GM10847 (cell line): ENCODE results near the gene WNT7A.

ENCODE experiments used
- POLR2A ChIP-seq: IDR thresholded peaks from 2 replicates; pipeline ENCODE4 v1.6.1; 2011; ENCODE audit not compliant: insufficient read length; ENCODE audit errors: extremely low read depth

The WNT7A gene

DNA sequence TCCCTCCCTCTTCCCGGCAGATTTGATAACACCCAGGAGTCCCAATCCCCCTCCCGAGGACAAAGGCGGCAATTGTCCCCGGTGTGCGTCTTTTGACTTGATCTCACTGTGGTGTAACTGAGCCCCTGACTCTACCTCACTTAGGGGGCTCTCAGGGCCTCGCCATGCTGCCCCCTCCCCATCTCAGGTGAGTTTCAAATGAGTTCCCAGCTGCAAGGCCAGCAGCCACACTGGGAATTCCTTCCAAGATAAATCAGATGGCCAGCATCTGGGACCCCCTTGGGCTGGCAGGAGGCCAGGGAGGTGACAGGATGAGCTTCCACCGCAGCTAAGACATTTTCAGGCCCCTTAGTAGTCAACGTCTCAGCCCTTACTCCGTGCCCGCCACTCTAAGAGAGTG lies 35.0 kb downstream of the WNT7A start:
- no peak for TF ChIP-seq POLR2A

DNA sequence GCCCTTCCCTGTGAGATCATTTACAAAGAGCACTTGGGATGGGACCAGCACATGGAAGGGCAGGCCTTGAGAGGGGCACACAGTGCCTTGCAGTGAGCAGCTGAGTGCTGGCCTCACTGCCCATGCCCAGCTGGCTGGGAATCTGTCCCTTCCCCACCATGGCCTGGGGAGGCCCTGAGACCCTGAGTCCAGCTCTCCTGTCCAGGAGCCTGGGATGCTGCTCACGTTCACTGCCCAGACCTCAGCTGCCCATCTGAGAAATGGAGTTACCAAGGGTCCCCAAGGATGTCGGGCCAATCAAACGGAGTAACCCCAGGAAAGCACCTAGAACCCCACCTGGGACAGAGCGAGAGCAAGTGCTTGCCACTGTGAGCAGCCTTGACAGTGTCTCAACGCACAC lies 35.6 kb downstream of the WNT7A start:
- no peak for TF ChIP-seq POLR2A

DNA sequence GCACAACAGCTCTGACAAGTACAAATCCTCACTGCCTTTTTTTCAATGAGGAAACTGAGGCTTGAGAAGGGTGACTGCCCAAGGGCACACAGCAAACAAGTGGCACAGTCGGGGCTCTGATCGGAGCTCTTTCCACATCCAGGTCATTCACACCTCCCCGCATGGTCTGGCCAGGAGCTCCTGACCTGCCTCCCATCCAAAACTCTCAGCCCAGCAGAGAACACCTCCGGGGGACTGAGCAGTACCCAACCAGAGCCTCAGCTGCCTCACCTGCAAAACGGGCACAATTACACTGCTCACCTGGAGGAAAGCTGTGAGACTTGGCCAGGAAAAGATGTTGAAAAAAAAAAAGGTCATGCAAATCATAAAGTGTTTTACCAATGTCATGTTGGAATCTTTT lies 36.5 kb downstream of the WNT7A start:
- TF ChIP-seq POLR2A, result no peak

DNA sequence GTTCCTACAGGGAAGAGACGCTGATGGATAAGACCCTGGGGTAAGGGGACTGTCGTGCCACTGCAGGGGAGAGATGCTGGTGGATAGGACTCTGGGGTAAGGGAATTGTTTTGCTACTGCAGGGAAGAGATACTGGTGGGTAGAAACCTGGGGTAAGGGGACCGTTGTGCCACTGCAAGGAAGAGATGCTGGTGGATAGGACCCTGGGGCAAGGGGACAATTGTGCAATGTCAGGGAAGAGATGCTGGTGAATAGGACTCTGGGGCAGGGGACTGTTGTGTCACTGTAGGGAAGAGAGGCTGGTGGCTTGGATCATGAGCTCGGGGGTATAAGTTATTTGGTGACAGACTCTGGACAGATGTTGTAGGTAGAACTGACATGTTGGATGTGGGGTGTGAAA lies 37.6 kb downstream of the WNT7A start:
- no peak for TF ChIP-seq POLR2A

DNA sequence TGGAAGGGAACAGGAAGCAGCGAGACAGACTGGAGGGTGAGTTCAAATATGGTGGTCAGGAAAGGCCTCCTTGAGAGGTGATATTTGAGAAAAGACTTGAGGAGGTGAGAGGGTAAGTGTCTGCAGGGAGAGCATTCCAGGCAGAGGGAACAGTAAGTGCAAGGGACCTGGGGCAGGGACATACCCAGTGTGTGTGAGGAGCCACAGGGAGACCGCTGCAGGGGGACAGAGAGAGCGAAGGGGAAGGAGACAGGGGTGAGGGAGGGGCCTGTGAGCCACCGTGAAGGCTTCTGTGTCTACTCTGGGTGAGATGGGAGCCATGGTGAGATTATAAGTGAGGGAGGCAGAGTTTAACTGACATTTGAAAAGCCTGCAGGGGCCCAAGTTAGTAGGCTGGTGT lies 38.0 kb downstream of the WNT7A start:
- TF ChIP-seq POLR2A, result no peak

DNA sequence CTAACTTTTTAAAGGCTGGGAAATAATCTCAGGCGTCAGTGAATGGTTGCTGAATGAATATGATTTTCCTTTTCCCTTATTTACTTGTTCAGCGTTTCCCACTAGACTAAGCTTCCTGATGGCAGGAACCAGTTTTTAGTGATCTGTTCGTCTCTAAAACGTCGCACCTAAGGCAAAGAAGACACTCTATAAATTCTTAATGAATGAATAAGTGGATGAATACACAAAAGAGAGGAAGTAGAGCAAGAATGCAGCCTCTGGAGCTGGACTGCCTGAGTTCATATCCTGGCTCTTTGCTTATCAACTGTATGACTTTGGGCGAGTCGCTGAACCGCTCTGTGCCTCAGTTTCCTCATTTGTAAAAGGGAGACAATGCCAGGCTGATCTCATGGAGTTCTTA lies 38.7 kb downstream of the WNT7A start:
- no peak for TF ChIP-seq POLR2A

DNA sequence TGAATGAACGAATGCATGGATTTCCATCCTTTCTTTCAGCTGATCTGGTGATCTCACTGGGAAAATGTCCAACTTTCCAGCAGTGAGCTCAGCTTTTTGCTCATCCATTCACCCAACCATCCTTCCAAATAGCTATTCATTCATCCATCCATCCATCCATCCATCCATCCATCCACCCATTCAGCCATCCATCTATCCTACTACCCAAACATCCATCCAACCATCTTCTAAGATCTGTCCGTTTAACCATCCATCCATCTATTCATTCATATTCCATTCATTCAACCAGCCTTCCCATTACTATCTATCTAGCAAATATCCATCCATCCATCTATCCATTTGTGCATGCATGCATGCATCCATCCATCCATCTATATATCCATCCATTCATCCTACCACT lies 39.4 kb downstream of the WNT7A start:
- no peak for TF ChIP-seq POLR2A

DNA sequence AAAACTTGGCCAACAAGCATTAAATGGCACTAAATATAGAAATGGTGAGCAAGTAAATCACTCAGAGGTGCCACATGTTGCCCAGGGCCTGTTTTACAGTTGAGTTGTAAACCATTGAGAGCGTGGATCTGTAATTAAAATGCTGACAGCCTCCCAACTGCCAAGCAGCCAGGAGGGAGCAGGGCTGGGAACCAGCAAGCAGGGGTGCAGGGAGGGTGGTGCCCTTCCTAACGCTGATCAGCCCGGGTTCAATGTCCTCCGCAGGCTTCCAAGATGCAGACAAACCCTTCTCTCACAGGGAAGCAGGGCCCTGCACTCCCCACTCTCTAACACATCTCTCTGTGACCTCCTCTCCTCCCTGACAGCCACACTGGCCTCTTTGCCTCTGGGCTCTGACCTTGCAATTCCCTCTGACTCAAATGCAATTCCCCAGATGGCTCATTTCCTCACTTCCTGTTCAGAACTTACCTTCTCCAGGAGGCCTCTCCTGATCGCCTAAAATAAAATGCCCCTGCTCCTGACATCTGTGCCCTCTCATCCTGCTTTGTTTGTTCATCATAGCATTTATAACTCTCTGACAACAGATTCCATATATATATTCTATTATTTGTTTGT lies 40.0 kb downstream of the WNT7A start:
- TF ChIP-seq POLR2A, result no peak

DNA sequence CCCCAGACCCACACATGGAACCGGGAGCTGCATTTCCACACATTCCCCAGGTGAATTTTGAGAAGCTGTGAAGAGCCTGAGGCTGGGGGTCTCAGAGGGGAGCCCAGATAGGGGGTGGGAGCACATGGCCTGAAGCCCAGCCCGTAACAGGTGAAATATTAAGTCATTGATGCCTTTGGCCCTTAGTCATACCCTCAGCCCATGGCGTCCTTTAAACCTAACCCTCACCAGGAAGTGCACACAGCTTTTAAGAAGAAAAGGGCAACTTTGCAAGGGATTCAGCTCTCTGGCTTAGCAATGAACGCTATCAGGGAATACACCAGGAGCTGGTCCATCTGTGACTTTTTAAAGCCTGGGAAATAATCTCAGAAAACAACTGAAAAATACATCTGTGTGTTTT lies 40.6 kb downstream of the WNT7A start:
- no peak for TF ChIP-seq POLR2A

DNA sequence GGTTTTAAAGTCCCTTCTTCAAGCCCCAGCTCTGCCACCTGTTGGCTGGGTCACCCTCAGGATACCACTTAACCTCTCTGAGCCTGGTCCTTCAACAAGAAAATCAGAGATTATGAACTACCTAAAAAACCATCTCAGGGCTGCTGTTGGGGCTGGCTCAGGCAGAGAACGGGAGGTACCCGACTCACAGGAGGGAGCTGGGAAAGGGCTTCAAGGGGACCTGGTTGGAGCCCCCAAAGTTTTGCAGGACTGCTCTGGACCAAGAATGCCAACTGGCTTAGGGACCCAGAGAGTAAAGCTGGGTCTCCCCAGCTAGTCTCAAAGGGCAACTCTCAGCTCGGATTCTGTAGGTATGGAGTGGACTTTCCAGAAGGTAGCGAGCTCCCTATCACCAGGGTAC lies 41.5 kb downstream of the WNT7A start:
- TF ChIP-seq POLR2A, result no peak

DNA sequence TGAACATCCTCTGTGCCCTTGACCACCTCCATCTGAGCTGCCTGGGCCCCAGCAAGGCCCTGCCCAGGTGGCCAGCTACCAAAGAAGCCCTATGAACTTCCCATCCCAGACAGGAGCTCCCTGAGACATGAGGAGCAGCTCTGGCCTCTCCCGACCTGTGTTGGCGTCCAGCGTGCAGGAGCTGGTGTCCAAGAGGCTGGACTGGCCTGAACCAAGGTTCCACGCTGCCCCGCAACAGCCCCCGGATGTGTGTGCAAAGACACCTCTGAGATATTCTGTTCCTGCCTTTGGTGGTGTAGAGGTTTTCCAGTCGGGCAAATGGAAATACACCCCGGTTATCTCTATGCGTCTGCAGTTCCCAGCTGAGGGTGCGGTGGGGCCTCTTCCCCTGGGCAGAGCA lies 42.1 kb downstream of the WNT7A start:
- no peak for TF ChIP-seq POLR2A

DNA sequence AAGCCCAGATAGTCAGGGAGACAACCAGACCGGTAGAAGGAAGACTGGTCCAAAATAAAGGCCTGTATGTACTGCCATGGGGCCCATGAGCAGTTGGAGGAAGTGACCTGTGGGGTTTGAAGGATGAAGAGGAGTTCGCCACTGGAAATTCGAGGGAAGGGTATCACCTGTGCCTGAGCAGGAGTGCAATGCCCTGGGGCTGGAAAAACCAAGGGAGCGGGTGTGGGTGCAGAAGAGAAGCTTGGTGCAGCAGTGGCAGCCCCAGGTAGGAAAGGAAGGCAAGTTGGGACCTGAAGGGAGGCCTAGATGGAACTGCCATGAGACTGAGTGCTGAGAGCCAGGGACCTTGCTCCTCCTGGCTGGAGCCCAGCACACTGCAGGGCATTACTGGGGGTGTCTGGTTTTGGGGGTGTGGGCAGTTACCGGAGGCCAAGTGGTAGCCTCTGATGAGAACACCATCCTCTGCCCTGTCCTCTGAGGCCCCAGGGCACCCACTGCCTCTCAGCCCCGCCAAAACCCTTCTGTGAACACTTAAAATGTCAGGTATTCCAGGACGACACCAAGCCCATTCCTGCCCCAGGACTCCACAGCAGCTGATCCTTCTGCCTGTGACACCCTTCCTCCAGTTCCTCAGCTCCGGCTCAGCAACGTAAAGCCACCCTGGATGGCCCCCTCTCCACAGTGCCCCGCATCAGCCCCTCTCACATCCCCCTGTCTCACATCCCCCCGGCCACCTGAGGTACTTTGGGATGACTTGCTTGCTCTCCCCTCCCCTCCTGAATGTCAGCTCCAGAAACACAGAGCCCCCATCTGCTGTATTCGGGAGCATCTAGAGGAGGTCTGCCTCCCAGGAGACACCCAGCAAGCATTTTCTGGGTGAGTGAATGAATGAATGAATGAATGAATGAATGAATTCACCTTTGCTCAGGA lies 42.9 kb downstream of the WNT7A start:
- no peak for TF ChIP-seq POLR2A

DNA sequence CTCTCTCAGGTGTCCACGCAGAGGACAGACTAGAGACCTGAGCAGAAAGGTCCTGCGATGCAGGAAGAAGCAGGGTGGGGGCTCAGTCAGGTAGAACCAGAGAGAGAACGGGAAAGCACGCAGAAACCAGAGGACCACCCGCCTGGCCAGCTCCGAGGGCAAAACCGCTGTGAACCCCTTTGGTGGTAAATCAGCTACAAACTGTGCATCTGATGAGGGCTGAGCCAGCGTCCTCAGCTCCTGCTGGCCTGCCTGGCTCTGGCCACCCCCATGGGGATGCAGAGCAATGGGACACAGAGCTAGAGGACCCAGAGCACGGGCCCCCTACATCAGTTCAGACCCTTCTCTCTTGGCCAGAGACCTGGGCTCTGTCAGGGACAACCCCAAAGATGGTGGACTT lies 44.6 kb downstream of the WNT7A start:
- no peak for TF ChIP-seq POLR2A

DNA sequence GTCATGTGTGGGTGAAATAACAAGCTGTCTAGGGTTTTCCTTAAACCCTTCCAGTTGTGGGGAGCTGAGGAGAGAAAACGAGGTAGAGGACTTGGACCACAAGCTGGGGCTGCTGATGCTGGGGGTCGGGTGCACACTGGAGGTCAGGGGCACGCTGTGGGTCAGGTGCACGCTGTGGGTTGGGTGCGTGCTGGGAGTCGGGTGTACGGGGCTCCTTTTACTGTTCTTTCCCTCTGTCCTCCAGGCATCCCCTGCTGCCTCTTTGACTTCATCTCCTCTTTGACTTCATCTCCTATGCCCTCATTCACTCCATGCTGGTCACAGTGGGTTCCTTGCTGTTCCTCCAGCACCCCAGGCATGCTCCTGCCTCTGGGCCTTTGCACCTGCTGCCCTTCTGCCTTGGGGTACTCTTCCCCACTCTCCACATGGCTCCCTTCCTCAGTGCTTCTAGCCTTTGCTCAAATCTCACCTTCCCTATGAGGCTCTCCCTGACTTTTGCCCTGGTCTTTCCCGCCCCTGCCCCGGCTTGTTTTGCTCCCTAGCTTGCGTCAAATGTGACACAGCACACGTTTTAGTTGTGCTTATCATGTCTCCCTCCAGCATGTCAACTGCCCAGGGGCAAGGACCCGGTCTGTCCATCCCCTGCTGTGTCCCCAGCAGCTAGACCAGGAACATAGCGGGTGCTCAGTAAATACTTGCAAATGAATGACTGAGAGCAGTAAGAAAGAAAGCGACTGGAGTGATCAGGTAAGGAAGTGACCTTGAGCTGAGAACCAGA lies 45.4 kb downstream of the WNT7A start:
- no peak for TF ChIP-seq POLR2A

DNA sequence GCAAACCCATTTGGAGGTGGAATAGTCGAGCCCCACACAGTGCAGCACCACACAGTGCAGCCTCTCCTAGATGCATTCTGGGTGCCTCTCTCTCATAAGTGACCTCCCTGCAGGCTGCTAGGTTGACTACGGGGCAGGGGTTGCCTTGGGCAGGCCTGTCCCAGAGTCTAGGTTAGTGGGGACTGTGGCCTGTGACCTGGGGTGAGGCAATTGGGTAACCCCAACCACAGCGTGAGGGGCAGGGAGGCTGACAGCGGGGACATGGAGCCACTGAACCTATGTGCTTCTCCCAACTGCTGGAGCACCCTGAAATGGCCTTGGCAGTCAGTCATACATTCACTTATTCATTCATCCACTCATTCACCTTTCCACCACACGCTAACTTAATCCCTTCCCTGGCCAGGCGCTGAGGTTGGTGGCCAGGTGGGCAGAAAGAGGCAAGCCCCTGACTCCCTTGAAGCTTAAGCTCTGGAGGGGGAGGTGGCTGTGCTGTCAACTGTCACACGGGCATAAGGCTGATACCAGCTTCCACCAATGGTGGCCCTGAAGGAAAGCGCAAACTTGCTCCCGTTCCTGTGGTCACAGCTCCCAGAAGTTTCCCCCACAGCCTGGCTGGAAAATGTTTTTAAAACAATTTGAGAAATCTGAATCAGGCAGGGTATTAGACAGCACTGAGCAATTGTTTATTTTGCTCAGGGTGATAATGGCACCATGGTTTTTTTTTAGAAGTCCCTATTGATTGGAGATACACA lies 46.2 kb downstream of the WNT7A start:
- TF ChIP-seq POLR2A, result no peak

DNA sequence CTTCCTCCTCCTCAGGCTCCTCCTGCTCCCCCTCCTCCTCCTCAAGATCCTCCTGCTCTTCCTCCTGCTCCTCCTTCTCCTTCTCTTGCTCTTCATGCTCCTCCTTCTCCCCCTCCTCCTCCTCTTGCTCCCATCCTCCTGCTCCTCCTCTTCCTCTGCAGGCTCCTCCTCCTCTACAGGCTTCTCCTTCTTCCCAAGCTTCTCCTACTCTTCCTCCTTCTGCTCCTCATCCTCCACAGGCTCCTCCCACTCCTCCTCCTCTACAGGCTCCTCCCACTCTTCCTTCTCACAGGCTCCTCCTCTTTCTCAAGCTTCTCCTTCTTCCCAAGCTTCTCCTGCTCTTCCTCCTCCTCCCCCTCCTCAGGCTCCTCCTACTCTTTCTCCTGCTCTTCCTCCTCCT lies 47.7 kb downstream of the WNT7A start:
- TF ChIP-seq POLR2A, result no peak
